CD4-positive, alpha-beta T cell (primary cell): Measurements from ENCODE around the gene TTN. TPM values are rescaled to one million over a fixed set of nuclear protein-coding genes. Genes with fewer than 3 reads are reported as not detected.

Experiments used
- ATAC-seq: fragments of 200-7000 bp; cut with Tn5 transposase; one replicate; pipeline ENCODE4 v1.10.0; 2022; ENCODE audit warnings: mild to moderate bottlenecking; ENCODE audit not compliant: poor library complexity
- CTCF ChIA-PET: fragments of 350-600 bp; sonication (Branson Sonifier 250); formaldehyde crosslinking; loops from one replicate; lab custom pipeline; 2021; ENCODE audit warnings: antibody characterized with exemption, inconsistent platforms; lab: Charles Lee
- POLR2A ChIA-PET: fragments of 350-600 bp; sonication (Branson Sonifier 250); formaldehyde crosslinking; loops from one replicate; lab custom pipeline; 2021; ENCODE audit warnings: antibody characterized with exemption, inconsistent platforms; lab: Charles Lee
- DNase-seq, 14 experiments: peaks; one replicate each; pipeline ENCODE4 v3.0.0-alpha.2; 2013 to 2020; ENCODE audit warnings: mixed read lengths in 2 of 14
- H3K27ac ChIP-seq, 2 donors: one replicate each; pipeline versions ENCODE4 v1.5.1 to v1.7.0; 2013; ENCODE audit warnings: low read length in 2 of 2, low read depth in 1 of 2, mild to moderate bottlenecking in 1 of 2
- H3K27me3 ChIP-seq, 2 experiments: 1 replicate in 1 of 2; 2 replicates in 1 of 2; pipeline versions ENCODE4 v1.6.1 to v1.7.0; 2013; ENCODE audit warnings: low read length in 2 of 2, control low read depth in 1 of 2, mild to moderate bottlenecking in 1 of 2, moderate library complexity in 1 of 2; ENCODE audit not compliant: insufficient read depth in 2 of 2, control insufficient read depth in 1 of 2
- H3K36me3 ChIP-seq: one replicate; pipeline ENCODE4 v1.6.1; 2013; ENCODE audit warnings: low read length, control low read depth; ENCODE audit not compliant: insufficient read depth
- H3K4me1 ChIP-seq: one replicate; pipeline ENCODE4 v1.6.1; 2013; ENCODE audit warnings: low read length, control low read depth; ENCODE audit not compliant: insufficient read depth
- H3K4me3 ChIP-seq: one replicate; pipeline ENCODE4 v1.5.1; 2013; ENCODE audit warnings: mild to moderate bottlenecking, low read length, moderate library complexity
- H3K9me3 ChIP-seq, 2 experiments: 1 replicate in 1 of 2; 2 replicates in 1 of 2; pipeline versions ENCODE4 v1.6.1 to v1.7.0; 2013; ENCODE audit warnings: low read length in 2 of 2, mild to moderate bottlenecking in 2 of 2, control low read depth in 1 of 2, moderate library complexity in 1 of 2; ENCODE audit not compliant: control insufficient read depth in 1 of 2, insufficient read depth in 1 of 2
- H3K27ac Mint-ChIP-seq: one replicate; pipeline ENCODE4 v1.8.0; 2020; ENCODE audit warnings: mixed read lengths
- H3K27me3 Mint-ChIP-seq: one replicate; pipeline ENCODE4 v1.8.0; 2021; ENCODE audit warnings: mixed read lengths
- H3K36me3 Mint-ChIP-seq: one replicate; pipeline ENCODE4 v1.8.0; 2021; ENCODE audit warnings: low read depth, mixed read lengths
- H3K4me1 Mint-ChIP-seq: one replicate; pipeline ENCODE4 v1.8.0; 2021; ENCODE audit warnings: low read depth, mixed read lengths
- H3K4me3 Mint-ChIP-seq: one replicate; pipeline ENCODE4 v1.8.0; 2020; ENCODE audit warnings: mild to moderate bottlenecking, mixed read lengths
- H3K9me3 Mint-ChIP-seq: one replicate; pipeline ENCODE4 v1.8.0; 2020; ENCODE audit warnings: mixed read lengths
- CTCF ChIP-seq: fragments of 200-600 bp; IDR thresholded peaks from one replicate; pipeline ENCODE4 v1.8.0; 2022; ENCODE audit warnings: antibody characterized with exemption, mild to moderate bottlenecking
- intact Hi-C, 2 experiments: fragments of 100-400 bp; cut with DNase I in 1 of 2; cut with micrococcal nuclease in 1 of 2; formaldehyde crosslinking; loops; one replicate each; pipeline versions ENCODE4 v1.15.1 to v1.9.0; 2023 to 2025; cut with DNase I, micrococcal nuclease
- total RNA-seq, 174 experiments: library from RNA in 2 of 174; stranded (reverse) in 2 of 174; gene quantifications; one replicate each; pipeline ENCODE4 v1.2.3 and lab custom pipeline; 2021 to 2026

TTN gene
- total RNA-seq, 2 experiments from 2014 or later: 27.5 to 29.2 TPM

- Histone ChIP-seq H3K36me3 (no peaks in the 10 kb centered on the region), H3K4me3 (no peak overlapping the region), H3K9me3 (no peaks in the 10 kb centered on the region), H3K27ac (no peak overlapping the region), H3K4me1 (no peaks in the 10 kb centered on the region), H3K27me3 (no peaks in the 10 kb centered on the region)
- Mint-ChIP-seq H3K4me1 (no peaks in the 10 kb centered on the region), H3K27ac (no peak overlapping the region), H3K36me3 (peaks cover 46% of the 10 kb centered on the region), H3K27me3 (no peaks in the 10 kb centered on the region), H3K9me3 (no peaks in the 10 kb centered on the region), H3K4me3 (no peak overlapping the region)
- ATAC-seq: no peak
- TF ChIP-seq CTCF: no peak
- CTCF ChIA-PET: no interaction called here
- no peak for DNase-seq
- POLR2A ChIA-PET: interaction anchor here (0.6 kb wide), 1 partner anchor 365 kb away, joined by 3 read pairs; no protein-coding TSS in a partner anchor
- intact Hi-C loops: no loop called here
Measured at GRCh38 chr2:178800510-178800909, 6.7 kb downstream of the TTN start.

- no peak overlapping the region for H3K27ac Mint-ChIP-seq
- ChIA-PET CTCF (no interaction called here), POLR2A (no interaction called here)
- DNase-seq: no peak
- H3K4me3 Mint-ChIP-seq: no peak overlapping the region
- H3K36me3 ChIP-seq: no peaks in the 10 kb centered on the region
- H3K4me1 Mint-ChIP-seq: no peaks in the 10 kb centered on the region
- no peak for TF ChIP-seq CTCF
- intact Hi-C loops: no loop called here
- H3K27me3 Mint-ChIP-seq: no peaks in the 10 kb centered on the region
- no peaks in the 10 kb centered on the region for H3K9me3 ChIP-seq
- no peak overlapping the region for H3K27ac ChIP-seq
- no peaks in the 10 kb centered on the region for H3K27me3 ChIP-seq
- H3K36me3 Mint-ChIP-seq: peaks cover 52% of the 10 kb centered on the region
- no peak for ATAC-seq
- H3K4me3 ChIP-seq: no peak overlapping the region
- no peaks in the 10 kb centered on the region for H3K9me3 Mint-ChIP-seq
- H3K4me1 ChIP-seq: no peaks in the 10 kb centered on the region
Measured at GRCh38 chr2:178799305-178799704, 7.9 kb downstream of the TTN start.

- Histone ChIP-seq H3K4me3 (no peak overlapping the region), H3K27ac (no peak overlapping the region), H3K4me1 (no peaks in the 10 kb centered on the region), H3K27me3 (no peaks in the 10 kb centered on the region), H3K9me3 (no peaks in the 10 kb centered on the region), H3K36me3 (peaks cover 8% of the 10 kb centered on the region)
- TF ChIP-seq CTCF: peak; percentile 76
- Mint-ChIP-seq H3K4me3 (no peak overlapping the region), H3K9me3 (no peaks in the 10 kb centered on the region), H3K36me3 (peaks cover 72% of the 10 kb centered on the region), H3K4me1 (no peaks in the 10 kb centered on the region), H3K27me3 (no peaks in the 10 kb centered on the region), H3K27ac (no peak overlapping the region)
- ChIA-PET POLR2A (no interaction called here), CTCF (interaction anchor here (1.2 kb wide), 1 partner anchor 17 kb away, joined by 3 read pairs; no protein-coding TSS in a partner anchor)
- ATAC-seq (no peak), DNase-seq (peak in 3 of 14 experiments; percentile 30 to 43 (median 34))
- intact Hi-C loops: loop anchor here in 1 of 2 experiments (1.0 kb wide), 2 partner anchors 118 to 333 kb away; no protein-coding TSS in a partner anchor
Measured at GRCh38 chr2:178796079-178796677, 11.0 kb downstream of the TTN start.
